Amniotic epithelial cell (primary cell): ENCODE data around the gene MTFR1L.

Source experiments
- DNase-seq: peaks from one replicate; pipeline ENCODE4 v3.0.0-alpha.2; 2010; ENCODE audit warnings: low read depth

The MTFR1L gene

DNA sequence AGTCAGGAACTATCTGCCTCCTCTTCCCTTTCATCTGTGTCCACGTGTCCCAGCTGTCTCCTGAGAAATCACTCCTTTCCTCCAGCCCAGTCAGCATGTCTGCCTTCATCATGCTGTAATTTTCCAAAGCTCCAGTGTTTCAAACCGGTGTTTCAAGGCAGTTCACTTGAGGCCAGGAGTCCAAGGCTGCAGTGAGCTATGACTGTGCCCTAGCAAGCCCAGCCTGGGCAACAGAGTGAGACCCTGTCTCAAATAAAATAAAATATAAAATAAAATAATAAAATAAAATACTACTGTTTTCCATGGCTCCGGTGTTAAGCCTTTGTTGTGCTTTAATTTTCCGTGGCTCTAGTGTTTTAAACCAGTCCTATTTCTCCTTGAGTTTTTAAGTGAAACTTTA, 27.6 kb upstream of the MTFR1L start:
- DNase-seq = no peak

DNA sequence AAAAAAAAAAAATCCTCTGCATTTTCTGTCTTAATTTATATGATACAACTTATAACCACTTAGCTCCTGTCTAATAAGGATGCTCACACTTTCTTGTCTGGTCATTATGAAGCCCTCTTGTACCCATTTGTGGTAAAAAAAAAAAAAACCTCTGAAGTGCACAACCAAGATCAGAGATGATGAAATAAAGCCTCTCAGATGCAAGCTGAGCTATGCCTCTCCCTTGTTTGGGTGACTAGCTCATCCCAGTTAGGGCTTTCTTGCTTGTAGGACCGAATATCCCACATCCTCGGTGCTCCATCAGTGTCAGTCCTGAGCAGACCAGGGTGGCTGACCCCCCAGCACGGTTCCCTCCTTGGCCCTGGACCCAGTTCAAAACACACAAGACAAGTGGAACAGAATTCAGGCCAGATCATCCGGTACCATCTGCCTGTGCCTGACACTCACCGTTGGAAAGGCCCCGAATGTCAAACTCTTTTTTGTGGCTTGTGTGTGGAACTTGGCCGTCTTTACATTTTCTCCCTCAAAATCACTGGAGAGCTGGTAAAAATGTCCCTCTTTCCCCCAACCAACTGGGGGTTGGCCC, 26.1 kb upstream of the MTFR1L start:
- no peak for DNase-seq

DNA sequence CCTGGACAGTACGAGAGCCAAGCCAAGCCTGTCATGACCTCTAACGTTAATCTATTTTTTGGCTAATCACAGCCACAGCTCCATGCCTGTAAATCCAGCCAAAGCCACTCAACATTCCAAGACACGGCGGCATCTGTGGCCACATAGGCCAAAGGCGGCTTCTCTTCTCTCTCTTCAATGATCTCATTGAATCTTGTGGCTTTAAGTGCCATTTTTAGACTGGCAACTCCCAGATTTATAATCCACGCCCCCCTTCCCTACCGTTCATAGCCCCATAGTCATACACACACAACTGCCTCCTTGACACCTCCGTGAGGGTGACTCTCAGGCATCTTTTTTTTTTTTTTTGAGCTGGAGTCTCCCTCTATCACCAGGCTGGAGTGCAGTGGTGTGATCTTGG, 25.4 kb upstream of the MTFR1L start:
- no peak for DNase-seq

DNA sequence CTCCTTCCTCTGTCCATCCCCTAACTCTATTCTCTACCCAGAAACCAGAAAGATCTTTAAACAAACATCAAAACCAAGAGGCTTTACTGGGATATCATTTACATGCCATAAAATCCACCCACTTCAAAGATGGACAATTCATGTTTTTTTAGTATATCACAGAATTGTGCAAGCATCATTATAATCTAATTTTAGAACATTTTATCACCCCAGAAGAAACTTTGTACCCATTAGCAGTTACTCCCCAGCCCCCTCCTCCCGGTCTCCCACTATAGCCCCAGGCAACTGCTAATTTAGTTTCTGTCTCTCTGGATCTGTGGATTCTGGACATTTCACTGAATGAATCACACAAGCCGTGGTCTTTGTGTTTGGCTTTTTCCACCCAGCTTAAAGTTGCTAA, 24.5 kb upstream of the MTFR1L start:
- DNase-seq = no peak

DNA sequence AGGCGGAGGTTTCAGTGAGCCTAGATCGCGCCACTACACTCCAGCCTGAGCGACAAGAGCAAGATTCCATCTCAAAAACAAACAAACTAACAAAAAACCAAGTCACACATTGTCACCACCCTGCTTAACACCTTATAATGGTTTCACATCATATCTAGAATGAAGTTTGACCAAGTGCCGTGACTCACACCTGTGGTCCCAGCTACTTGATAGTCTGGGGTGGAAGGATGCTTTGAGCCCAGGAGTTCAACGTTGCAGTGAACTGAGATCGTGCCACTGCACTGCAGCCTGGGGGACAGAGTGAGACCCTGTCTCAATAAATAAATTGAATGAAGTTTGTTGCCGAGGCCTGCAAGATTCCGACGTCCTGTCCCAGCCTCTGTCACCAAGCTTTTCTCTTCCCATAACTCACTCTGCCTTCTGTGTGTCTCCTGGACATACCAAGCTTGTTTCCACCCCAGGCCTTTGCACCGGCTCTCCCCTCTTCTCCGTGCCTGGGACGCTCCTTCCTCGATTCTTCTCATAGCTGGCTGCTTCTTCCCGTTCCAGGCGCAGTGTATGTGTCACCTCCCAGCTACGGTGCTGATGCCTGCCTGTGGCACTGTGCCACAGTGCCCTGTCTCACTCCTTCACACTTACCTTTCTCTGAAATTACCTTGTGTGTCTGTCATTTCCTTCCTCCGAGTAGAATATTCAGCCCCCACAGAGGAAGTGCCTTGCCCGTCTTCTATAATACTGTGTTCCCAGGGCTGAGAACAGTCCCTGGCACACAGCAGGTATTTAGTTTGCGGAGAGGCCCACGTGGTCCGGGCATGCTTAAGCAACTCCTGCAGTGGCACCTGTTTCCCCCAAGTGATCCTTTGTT, 23.6 kb upstream of the MTFR1L start:
- DNase-seq = no peak

DNA sequence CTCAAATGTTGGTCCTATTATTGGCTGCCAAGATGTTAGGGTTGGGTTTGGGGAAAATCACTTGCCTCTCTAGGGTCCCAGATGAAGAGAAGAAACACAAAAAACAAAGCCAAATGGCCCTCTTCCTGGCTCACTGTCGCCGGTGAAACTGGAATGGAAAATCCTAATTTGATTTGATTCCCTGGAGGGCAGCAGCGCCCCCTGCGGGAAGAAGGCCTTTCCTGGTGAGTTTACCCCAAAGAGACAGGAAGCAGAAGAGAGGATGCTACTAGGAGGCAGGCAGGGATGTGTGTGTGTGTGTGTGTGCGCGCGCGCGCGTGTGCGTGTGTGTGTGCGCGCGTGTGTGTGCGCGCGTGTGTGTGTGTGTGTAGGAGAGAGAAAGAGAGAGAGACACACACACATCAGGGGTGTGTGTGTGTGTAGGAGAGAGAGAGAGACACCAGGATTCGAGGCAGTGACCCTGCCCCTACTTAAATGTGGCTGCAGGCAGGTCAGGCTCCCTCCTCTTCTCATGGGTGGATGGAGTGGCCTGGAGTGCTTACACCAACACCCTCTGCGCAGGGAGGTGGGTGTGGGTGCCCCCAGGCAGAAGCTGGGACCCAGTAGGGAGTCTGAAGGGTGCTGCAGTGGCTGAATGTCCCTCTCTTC, 22.8 kb upstream of the MTFR1L start:
- peak; percentile 59 for DNase-seq

DNA sequence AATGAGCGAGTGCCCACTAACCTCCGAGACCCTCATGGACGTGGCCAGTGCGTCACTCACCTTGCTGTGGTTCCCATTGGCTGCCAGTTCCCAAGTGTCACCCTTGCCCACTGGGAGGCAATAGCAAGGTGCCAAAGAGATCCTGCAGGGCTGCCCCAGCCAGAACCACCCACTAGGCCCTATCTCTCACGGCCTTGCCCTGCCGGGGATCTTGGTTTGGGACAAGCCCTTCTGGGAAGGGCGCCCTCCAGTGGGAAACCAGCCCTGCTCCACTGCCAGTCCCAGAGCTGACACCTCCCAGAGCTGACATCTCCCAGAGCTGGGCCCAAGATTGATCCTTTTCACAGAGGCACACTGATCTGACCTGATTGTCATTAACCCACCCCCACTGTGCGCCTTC, 21.8 kb upstream of the MTFR1L start:
- no peak for DNase-seq

DNA sequence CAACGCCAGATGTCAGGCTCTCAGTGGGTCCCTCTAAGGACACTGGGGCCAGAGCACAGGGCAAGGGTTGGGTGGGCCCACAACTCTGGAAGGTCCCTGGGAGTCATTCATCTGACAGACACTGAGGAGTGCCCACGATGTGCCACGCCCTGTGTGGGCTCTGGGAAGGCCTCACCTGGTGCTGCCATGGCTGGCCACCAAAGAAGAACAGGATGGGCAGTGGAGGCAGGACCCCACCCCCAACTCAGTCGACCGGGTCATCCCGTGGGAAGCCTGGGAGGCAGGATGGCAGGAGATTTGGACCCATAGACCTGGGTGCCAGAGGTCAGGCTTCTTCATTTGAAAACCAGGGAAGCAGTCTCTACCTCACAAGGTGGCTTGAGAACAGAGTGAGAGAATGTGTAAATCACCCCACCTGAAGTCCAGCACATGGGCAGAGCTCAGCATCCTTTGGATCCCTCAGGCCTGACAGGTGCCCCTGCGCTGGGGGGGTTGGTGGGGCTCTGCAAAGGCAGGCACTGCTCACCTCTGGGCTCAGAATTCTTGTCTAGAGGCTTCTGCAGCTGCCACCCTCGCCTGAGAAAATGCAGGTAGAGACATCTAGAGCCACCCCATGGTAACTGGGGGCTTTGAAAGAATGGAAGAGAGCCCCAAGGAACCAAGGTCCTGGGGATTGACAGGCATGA, 20.9 kb upstream of the MTFR1L start:
- no peak for DNase-seq

DNA sequence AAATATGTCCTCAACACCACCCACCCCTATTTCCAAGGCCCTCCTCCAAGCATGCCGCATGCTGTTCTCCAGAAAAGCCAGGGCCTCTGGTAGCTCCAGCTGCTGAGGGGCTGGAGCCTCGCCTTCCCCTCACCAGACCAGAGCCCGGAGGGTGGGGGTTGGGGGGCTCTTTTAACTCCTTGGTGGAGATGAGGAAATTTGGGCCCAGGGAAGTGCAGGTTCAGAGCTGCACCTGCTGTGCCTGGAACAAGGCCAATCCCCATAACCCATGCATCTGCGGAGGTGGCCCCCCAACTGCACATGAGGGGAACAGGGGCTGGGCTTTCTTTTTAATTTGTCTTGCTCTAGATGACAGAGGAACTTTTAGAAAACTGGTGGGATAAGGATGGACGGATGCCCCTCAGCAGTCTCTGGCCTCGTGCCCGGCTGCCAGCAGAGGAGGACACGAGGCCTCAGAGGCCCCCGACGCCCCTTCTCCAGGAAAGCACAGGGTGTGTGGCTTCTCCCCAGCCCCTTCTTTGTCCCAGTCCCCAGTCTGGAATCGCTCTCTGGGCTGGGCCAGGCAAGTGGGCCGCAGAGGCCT, 20.3 kb upstream of the MTFR1L start:
- DNase-seq = no peak

DNA sequence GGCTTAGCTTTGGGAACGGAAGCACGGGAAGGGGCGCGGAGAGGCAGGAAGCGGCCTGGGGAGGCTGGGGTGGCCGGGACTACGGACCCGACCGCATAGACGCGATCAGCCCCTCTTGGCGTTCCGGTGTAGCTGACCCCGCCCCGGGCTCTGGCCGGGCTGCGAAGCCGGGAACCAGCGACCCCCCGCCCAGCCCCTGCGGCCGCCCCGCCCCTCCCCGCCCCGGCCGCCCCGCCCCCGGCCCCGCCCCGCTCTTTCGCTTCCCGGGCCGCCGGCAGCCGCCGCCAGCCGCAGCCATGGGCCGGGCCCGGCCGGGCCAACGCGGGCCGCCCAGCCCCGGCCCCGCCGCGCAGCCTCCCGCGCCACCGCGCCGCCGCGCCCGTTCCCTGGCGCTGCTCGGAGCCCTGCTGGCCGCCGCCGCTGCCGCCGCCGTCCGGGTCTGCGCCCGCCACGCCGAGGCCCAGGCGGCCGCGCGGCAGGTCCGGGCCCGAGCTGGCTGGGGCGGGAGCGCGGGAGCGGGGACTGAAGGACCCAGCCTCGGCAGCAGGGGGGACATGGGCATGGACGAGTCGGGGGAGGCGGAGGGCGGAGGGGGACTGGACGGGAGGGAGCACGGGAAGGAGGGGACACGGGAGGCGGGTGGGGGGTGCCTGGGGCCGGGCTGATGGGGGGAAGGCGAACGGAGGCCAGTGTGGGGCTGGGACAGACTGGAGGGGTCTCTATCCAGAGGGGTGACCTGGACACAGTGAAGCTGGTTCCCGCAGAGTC, 19.6 kb upstream of the MTFR1L start, which contains the start of gene SELENON:
Gene SELENON, plus strand, starts transcription at position 259 of the 768 bp plus-strand sequence. Its CDS starts 38 bp downstream, at position 297.
- no peak for DNase-seq

DNA sequence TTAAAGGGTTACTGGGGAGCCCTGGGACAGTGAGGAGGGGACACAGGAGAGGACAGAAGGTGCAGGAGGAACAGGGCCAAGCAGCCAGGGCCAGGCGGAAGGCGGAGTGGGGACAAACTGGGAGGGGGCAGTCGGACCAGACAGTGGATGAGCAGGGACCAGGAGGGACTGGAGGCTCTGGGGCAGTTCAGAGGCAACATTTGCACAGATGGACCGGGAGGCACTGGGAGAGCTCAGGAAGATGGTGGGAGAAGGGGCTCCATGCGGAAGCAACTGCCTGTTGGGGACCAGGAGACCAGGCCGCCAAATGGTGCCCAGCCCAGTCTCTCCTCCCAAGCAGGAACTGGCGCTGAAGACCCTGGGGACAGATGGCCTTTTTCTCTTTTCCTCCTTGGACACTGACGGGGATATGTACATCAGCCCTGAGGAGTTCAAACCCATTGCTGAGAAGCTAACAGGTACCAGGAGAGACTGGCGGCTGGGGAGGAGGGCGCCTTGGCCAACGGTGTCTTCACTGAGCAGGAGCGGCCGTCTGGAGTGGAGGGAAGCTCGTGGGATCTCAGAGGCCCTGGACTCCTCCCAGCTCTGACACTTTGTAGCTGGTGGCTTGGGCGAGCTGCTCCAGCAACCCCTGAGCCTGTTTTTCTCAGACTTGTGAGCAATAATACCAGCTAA, 18.9 kb upstream of the MTFR1L start:
- DNase-seq = no peak

DNA sequence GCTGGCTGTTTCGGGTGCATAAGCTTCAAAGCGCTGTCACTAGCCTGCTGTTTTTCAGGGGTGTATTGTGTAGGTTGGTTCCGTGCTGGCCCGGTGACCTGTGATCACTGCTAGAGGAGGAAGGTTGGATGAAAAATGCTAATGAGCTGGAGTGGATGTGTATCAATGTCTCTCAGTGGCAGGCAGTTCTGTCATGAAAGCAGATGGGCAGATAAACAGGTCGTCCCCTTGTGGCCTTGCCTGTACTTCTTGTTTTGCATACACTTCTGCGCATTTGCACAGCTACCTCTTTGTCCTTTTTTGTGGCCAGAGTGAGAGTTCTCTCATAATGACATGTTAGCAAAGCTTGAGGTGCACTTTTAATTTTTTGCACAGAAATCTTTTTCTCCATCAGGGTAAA, 16.8 kb upstream of the MTFR1L start:
- DNase-seq = no peak

DNA sequence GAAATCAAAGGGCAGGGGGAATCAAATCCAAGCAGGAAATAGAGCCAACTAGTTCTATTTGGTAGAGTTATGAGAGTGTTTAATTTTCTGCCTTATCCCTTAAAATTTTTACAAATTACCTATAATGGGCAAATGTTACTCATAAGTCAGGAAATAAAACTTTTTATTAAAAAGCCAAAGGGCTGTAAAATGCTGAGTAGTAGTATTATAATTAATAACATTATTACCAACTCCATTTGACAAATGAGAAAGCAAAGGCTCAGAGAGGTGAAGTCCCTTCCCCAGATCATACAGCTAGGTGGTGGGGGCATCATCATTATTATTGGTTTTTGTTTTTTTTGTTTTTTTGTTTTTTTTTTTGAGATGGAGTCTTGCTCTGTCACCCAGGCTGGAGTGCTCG, 16.4 kb upstream of the MTFR1L start:
- no peak for DNase-seq

DNA sequence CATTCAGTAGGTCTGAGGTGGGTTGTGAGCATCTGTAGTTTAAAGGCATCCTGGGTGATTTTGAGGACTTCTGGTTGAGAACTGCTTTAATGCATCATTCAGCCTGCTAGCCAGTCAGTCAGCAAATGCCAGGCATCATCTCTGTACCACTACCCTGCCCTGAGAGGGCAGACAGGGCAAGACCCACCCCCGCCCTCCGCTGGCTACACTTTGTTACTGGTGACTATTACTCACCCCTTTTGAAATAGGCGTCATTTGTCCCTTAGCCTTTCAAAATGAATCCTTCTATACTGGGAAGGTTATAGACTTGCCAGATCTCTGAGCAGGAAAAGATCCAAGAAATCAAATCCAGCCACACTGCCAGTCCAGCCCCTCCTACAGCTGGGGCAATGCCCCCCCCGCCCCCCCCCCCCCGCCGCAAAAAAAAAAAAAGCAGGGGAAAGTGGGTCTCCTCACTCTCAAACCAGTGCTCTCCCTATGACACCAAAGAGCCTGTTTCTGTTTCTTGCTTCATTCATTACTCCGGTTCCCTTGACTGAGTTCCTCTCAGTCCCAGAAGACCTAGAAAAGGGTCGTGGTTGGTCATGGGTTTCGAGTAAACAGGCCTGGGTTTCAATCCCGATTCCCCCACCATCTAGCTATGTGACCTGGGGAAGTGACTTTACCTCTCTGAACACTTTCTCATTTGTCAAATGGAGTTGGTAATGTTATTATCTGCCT, 15.3 kb upstream of the MTFR1L start:
- peak; percentile 40 for DNase-seq

DNA sequence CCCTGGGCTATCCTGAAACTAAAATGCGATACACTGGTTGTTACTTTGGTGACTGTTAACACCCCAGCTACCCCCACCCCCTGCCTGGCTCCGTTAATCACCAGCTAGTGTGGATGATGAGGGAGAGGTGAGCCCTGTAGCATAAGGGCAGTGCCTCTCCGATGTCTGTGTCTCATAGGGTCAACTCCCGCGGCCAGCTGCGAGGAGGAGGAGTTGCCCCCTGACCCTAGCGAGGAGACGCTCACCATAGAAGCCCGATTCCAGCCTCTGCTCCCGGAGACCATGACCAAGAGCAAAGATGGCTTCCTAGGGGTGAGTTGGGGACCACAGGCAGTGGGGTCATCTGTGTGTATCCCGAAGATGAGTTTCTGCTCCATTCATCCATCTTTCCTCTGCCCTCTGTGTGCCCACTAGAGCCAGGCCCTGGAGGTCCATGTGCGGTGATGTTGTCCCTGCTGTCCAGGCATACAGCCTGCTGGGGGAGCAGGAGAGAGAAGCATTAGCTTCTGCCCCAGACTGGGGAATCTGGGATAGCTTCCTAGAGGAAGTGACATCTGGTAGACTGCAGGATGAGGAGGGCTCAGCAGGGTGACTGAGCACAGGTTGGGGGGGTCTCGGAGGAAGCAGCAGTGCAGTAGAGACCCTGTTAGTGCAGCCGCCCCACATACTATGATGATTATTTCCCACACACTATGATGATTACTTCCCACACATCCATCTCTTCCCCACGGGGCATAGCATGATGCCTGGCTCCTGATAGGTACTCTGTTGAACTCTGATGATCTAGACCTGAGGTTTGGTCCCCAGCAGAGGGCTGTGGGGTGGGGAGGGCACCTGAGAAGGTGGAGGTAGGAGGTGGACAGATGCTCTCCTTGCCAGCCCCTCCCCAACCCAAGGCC, 14.5 kb upstream of the MTFR1L start:
- DNase-seq = no peak

DNA sequence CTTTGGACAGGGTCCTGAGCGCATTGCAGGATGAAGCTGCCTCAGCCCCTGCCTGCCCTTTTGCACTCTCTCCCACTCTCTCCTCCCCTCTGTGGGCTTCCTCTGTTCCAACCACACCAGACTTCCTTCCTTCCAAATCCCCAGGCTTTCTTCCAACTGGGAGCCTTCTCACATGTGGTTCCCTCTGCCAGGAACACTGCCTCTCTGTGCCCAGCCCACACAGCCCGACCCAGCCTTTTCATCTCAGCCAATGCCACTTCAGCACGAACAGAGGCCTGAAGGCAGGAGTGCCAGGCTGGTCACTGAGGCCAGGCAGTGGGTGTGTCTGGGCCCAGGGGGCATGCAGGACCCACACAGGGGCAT, 13.9 kb upstream of the MTFR1L start:
- no peak for DNase-seq

DNA sequence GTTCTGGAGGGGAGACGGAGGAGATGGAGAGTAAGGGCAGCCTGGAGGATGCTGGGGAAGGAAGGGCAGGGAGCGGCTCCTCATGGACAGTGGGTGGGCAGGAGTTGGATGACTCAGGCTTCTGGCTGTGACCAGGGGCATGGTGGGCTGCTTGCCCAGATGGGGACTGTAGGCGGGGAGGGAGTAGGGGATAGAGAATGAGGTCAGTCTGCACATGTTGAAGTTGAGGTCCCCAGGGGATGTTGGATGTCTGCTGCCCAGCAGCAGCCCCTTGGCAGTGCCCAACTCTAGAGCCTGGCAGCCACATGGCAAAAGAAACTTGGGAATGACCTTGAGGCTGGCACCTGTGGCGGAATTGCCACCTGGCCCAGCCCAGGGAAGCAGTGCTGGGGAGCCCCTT, 13.3 kb upstream of the MTFR1L start:
- DNase-seq = no peak

DNA sequence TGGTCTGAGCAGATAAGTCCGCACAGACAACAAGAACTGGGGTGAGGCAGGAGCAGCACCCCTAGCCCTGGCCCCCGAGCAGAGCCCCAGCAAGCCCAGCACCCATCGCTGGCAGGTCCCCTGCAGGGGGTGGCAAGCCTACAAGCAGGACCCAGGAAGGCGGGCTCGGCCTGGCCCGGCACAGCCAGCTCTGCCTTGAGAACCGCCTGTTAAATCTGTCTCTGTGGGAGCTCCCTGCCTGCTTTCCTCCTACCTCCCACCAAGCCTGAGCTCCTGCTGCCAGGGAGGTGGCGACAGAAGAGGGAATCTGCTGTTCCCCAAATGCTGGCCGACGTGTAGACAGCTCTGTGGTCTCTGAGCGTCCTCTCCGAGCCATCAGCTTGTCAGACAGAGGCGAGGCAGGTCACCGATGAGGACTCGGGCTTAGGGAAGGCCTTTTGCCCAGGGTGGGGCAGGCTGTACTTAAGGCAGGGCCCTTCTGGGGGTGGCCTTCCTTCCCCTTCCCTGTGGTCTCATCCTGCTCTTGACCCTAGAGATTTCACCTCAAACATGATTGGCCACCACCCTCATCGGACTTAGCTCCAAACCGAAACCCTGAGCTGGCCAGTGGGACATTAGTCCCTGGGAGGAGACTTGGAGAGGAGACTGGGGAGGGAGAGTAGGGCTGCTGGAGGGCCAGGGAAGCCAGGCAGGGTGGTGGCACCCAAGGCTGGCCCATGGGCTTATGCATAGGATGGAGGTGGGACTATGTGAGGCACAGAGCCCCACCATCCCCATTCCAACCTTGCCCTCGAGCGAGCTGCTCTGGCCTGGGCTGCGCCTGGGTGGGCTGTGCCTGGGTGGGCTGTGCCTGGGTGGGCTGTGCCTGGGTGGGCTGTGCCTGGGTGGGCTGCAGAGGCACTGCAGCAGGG, 12.0 kb upstream of the MTFR1L start:
- no peak for DNase-seq
